ENCODE results near the gene KRT7.

The KRT7 gene

GRCh38 chr12:52200086-52200780 is 32.8 kb upstream of the KRT7 start:
- H3K27ac ChIP-seq (ENCODE audit: low read depth, low read length), result no peak overlapping the region

GRCh38 chr12:52200781-52201450 is 32.1 kb upstream of the KRT7 start:
- Histone ChIP-seq H3K4me1 (ENCODE audit: control insufficient read depth, insufficient read depth, low read length, unreplicated experiment) (peaks cover 57% of the 10 kb centered on the region), H3K27me3 (ENCODE audit: insufficient read depth, low read length) (no peaks in the 10 kb centered on the region), H3K27ac (ENCODE audit: low read depth, low read length) (no peak overlapping the region), H3K36me3 (ENCODE audit: insufficient read depth, low read length) (no peaks in the 10 kb centered on the region), H2AFZ (ENCODE audit: low read length, unreplicated experiment) (no peak overlapping the region), H3K79me2 (ENCODE audit: control insufficient read depth, insufficient read depth, low read length, unreplicated experiment) (no peaks in the 10 kb centered on the region), H3K4me3 (ENCODE audit: low read depth, low read length) (no peak overlapping the region)

More at GRCh38 chr12:52200086-52200780, 32.8 kb upstream of the KRT7 start:
- H2AFZ ChIP-seq (ENCODE audit: low read length, unreplicated experiment), result no peak overlapping the region
- peaks cover 50% of the 10 kb centered on the region for H3K4me1 ChIP-seq (ENCODE audit: control insufficient read depth, insufficient read depth, low read length, unreplicated experiment)
- no peaks in the 10 kb centered on the region for H3K27me3 ChIP-seq (ENCODE audit: insufficient read depth, low read length)
- no peaks in the 10 kb centered on the region for H3K36me3 ChIP-seq (ENCODE audit: insufficient read depth, low read length)
- no peaks in the 10 kb centered on the region for H3K79me2 ChIP-seq (ENCODE audit: control insufficient read depth, insufficient read depth, low read length, unreplicated experiment)
- no peak overlapping the region for H3K4me3 ChIP-seq (ENCODE audit: low read depth, low read length)

GRCh38 chr12:52201451-52201839 is 31.6 kb upstream of the KRT7 start:
- no peaks in the 10 kb centered on the region for H3K27me3 ChIP-seq (ENCODE audit: insufficient read depth, low read length)
- no peak overlapping the region for H3K27ac ChIP-seq (ENCODE audit: low read depth, low read length)
- H3K4me3 ChIP-seq (ENCODE audit: low read depth, low read length), result no peak overlapping the region
- H3K36me3 ChIP-seq (ENCODE audit: insufficient read depth, low read length), result no peaks in the 10 kb centered on the region
- no peak overlapping the region for H2AFZ ChIP-seq (ENCODE audit: low read length, unreplicated experiment)
- no peaks in the 10 kb centered on the region for H3K79me2 ChIP-seq (ENCODE audit: control insufficient read depth, insufficient read depth, low read length, unreplicated experiment)
- peaks cover 62% of the 10 kb centered on the region for H3K4me1 ChIP-seq (ENCODE audit: control insufficient read depth, insufficient read depth, low read length, unreplicated experiment)

GRCh38 chr12:52202361-52203078 is 30.5 kb upstream of the KRT7 start:
- Histone ChIP-seq H3K4me1 (ENCODE audit: control insufficient read depth, insufficient read depth, low read length, unreplicated experiment) (peaks cover 67% of the 10 kb centered on the region), H3K27ac (ENCODE audit: low read depth, low read length) (no peak overlapping the region), H3K4me3 (ENCODE audit: low read depth, low read length) (no peak overlapping the region), H2AFZ (ENCODE audit: low read length, unreplicated experiment) (no peak overlapping the region), H3K79me2 (ENCODE audit: control insufficient read depth, insufficient read depth, low read length, unreplicated experiment) (no peaks in the 10 kb centered on the region), H3K27me3 (ENCODE audit: insufficient read depth, low read length) (no peaks in the 10 kb centered on the region), H3K36me3 (ENCODE audit: insufficient read depth, low read length) (no peaks in the 10 kb centered on the region)

GRCh38 chr12:52203079-52203921 is 29.7 kb upstream of the KRT7 start:
- Histone ChIP-seq H3K27me3 (ENCODE audit: insufficient read depth, low read length) (no peaks in the 10 kb centered on the region), H3K36me3 (ENCODE audit: insufficient read depth, low read length) (no peaks in the 10 kb centered on the region), H3K4me3 (ENCODE audit: low read depth, low read length) (no peak overlapping the region), H3K4me1 (ENCODE audit: control insufficient read depth, insufficient read depth, low read length, unreplicated experiment) (peaks cover 62% of the 10 kb centered on the region), H3K79me2 (ENCODE audit: control insufficient read depth, insufficient read depth, low read length, unreplicated experiment) (no peaks in the 10 kb centered on the region), H2AFZ (ENCODE audit: low read length, unreplicated experiment) (no peak overlapping the region), H3K27ac (ENCODE audit: low read depth, low read length) (no peak overlapping the region)

GRCh38 chr12:52204095-52204930 is 28.7 kb upstream of the KRT7 start:
- Histone ChIP-seq H2AFZ (ENCODE audit: low read length, unreplicated experiment) (no peak overlapping the region), H3K27ac (ENCODE audit: low read depth, low read length) (no peak overlapping the region), H3K27me3 (ENCODE audit: insufficient read depth, low read length) (no peaks in the 10 kb centered on the region), H3K36me3 (ENCODE audit: insufficient read depth, low read length) (no peaks in the 10 kb centered on the region), H3K4me3 (ENCODE audit: low read depth, low read length) (no peak overlapping the region), H3K4me1 (ENCODE audit: control insufficient read depth, insufficient read depth, low read length, unreplicated experiment) (peaks cover 56% of the 10 kb centered on the region), H3K79me2 (ENCODE audit: control insufficient read depth, insufficient read depth, low read length, unreplicated experiment) (no peaks in the 10 kb centered on the region)

- H3K27me3 ChIP-seq (ENCODE audit: insufficient read depth, low read length), result no peaks in the 10 kb centered on the region
- no peak overlapping the region for H2AFZ ChIP-seq (ENCODE audit: low read length, unreplicated experiment)
- H3K4me1 ChIP-seq (ENCODE audit: control insufficient read depth, insufficient read depth, low read length, unreplicated experiment), result peaks cover 62% of the 10 kb centered on the region
- no peaks in the 10 kb centered on the region for H3K79me2 ChIP-seq (ENCODE audit: control insufficient read depth, insufficient read depth, low read length, unreplicated experiment)
- H3K36me3 ChIP-seq (ENCODE audit: insufficient read depth, low read length), result no peaks in the 10 kb centered on the region
- no peak overlapping the region for H3K4me3 ChIP-seq (ENCODE audit: low read depth, low read length)
- H3K27ac ChIP-seq (ENCODE audit: low read depth, low read length), result no peak overlapping the region
Observed at GRCh38 chr12:52204931-52205505, 28.0 kb upstream of the KRT7 start.

- Histone ChIP-seq H3K27me3 (ENCODE audit: insufficient read depth, low read length) (no peaks in the 10 kb centered on the region), H3K4me3 (ENCODE audit: low read depth, low read length) (no peak overlapping the region), H3K4me1 (ENCODE audit: control insufficient read depth, insufficient read depth, low read length, unreplicated experiment) (peaks cover 70% of the 10 kb centered on the region), H2AFZ (ENCODE audit: low read length, unreplicated experiment) (no peak overlapping the region), H3K79me2 (ENCODE audit: control insufficient read depth, insufficient read depth, low read length, unreplicated experiment) (no peaks in the 10 kb centered on the region), H3K27ac (ENCODE audit: low read depth, low read length) (no peak overlapping the region), H3K36me3 (ENCODE audit: insufficient read depth, low read length) (no peaks in the 10 kb centered on the region)
Observed at GRCh38 chr12:52205612-52206303, 27.3 kb upstream of the KRT7 start.

GRCh38 chr12:52206304-52207040 is 26.6 kb upstream of the KRT7 start:
- H3K27ac ChIP-seq (ENCODE audit: low read depth, low read length), result no peak overlapping the region
- no peak overlapping the region for H2AFZ ChIP-seq (ENCODE audit: low read length, unreplicated experiment)
- H3K79me2 ChIP-seq (ENCODE audit: control insufficient read depth, insufficient read depth, low read length, unreplicated experiment), result no peaks in the 10 kb centered on the region
- H3K36me3 ChIP-seq (ENCODE audit: insufficient read depth, low read length), result no peaks in the 10 kb centered on the region
- no peak overlapping the region for H3K4me3 ChIP-seq (ENCODE audit: low read depth, low read length)
- peaks cover 73% of the 10 kb centered on the region for H3K4me1 ChIP-seq (ENCODE audit: control insufficient read depth, insufficient read depth, low read length, unreplicated experiment)
- H3K27me3 ChIP-seq (ENCODE audit: insufficient read depth, low read length), result no peaks in the 10 kb centered on the region
